Prostate gland (tissue), 2 donors: ENCODE results near the gene ZSCAN31. TPM values are rescaled to one million over a fixed set of nuclear protein-coding genes. Genes with fewer than 3 reads are reported as not detected.

Experiments used
- DNase-seq: peaks from one replicate; pipeline ENCODE4 v3.0.0-alpha.2; 2019; ENCODE audit warnings: low spot score
- H3K27ac ChIP-seq, 2 donors: fragments of 200-600 bp; sonication (generic); 2 replicates each; pipeline ENCODE4 v1.5.1; 2017 to 2019
- H3K27me3 ChIP-seq: fragments of 200-600 bp; sonication (generic); replicated peaks from 2 replicates; pipeline ENCODE4 v1.5.1; 2019; ENCODE audit not compliant: insufficient read depth
- H3K36me3 ChIP-seq, 2 donors: fragments of 200-600 bp; sonication (generic); 1 replicate in 1 of 2; 2 replicates in 1 of 2; pipeline versions ENCODE4 v1.5.1 to v1.8.1; 2017 to 2019
- H3K4me1 ChIP-seq: fragments of 200-600 bp; sonication (generic); replicated peaks from 2 replicates; pipeline ENCODE4 v1.5.1; 2019
- H3K4me3 ChIP-seq, 2 donors: fragments of 200-600 bp; sonication (generic); 2 replicates each; pipeline ENCODE4 v1.5.1; 2017 to 2019
- H3K9me3 ChIP-seq: fragments of 200-600 bp; sonication (generic); 2 replicates; pipeline ENCODE4 v1.5.1; 2017
- CTCF ChIP-seq, 4 experiments: fragments of 200-600 bp in 2 of 4; fragments of 450-650 bp in 2 of 4; sonication (generic) in 2 of 4; IDR thresholded peaks; 1 replicate in 3 of 4; 2 replicates in 1 of 4; pipeline ENCODE4 v1.5.1; 2016 to 2019; ENCODE audit warnings: antibody characterized with exemption in 4 of 4, mild to moderate bottlenecking in 2 of 4, moderate library complexity in 2 of 4
- POLR2A ChIP-seq: fragments of 450-650 bp; IDR thresholded peaks from one replicate; pipeline ENCODE4 v1.6.1; 2016; ENCODE audit warnings: antibody characterized with exemption, mild to moderate bottlenecking
- POLR2AphosphoS5 ChIP-seq: sonication (generic); formaldehyde crosslinking; IDR thresholded peaks from one replicate; pipeline ENCODE4 v1.6.1; 2017; ENCODE audit warnings: antibody characterized with exemption
- intact Hi-C: fragments of 100-400 bp; cut with DNase I; formaldehyde crosslinking; loops from one replicate; pipeline ENCODE4 v1.14.2; 2022
- small RNA-seq, 2 donors: library from RNA; depleted of rRNA; stranded (forward); fragments of <200 nt; gene quantifications; one replicate each; pipeline ENCODE3, GENCODE V24; 2016
- total RNA-seq, 2 donors: library from RNA; depleted of rRNA; stranded (reverse); fragments of >200 nt; gene quantifications; one replicate each; pipeline ENCODE4 v1.1.0, GENCODE V29; 2016

Gene ZSCAN31
- total RNA-seq, 2 donors from 2014 or later: 13.7 to 21.7 TPM

GRCh38 chr6:28274888-28275287 is 61.1 kb downstream of the ZSCAN31 start:
- TF ChIP-seq CTCF (IDR thresholded peaks at IDR 0.05) (no peak), POLR2A (no peak), POLR2AphosphoS5 (no peak)
- no peak for DNase-seq
- H3K9me3 ChIP-seq: no peaks in the 10 kb centered on the region
- H3K27me3 ChIP-seq: no peaks in the 10 kb centered on the region
- no peak overlapping the region for H3K27ac ChIP-seq
- H3K4me1 ChIP-seq: no peaks in the 10 kb centered on the region
- H3K4me3 ChIP-seq: no peak overlapping the region
- peaks cover 0 to 11% of the 10 kb centered on the region in 2 donors for H3K36me3 ChIP-seq
- intact Hi-C loops: no loop called here

Small RNA genes lying within 50 kb of the gene (small RNA-seq; reads per million reads assigned to genes)
- gene AL021997.1: 0 reads per million in 2 donors
- gene AL021997.2: 0 reads per million in 2 donors

Other genes with a start within 250 kb of the ZSCAN31 start
- 1 to 10 TPM; 5.3 TPM for gene ZSCAN16, start 211.5 kb downstream of the ZSCAN31 start, total RNA-seq
- gene ZKSCAN8, start 194.3 kb downstream of the ZSCAN31 start, total RNA-seq: 10 to 100 TPM; 20.5 to 39.4 TPM
- 10 to 100 TPM; 16.7 to 17.3 TPM for gene ZSCAN9, start 110.9 kb downstream of the ZSCAN31 start, total RNA-seq
- gene ZKSCAN4, start 83.9 kb downstream of the ZSCAN31 start, total RNA-seq: 1 to 10 TPM; 2.7 to 5.8 TPM
- 1 to 10 TPM in 1 of 2 donors, under 1 TPM in 1; 0.14 to 3.9 TPM for gene NKAPL, start 76.9 kb downstream of the ZSCAN31 start, total RNA-seq
- gene ZSCAN26, start 69.0 kb downstream of the ZSCAN31 start, total RNA-seq: 10 to 100 TPM; 25.0 to 30.7 TPM
- 1 to 10 TPM; 4.2 to 4.6 TPM for gene PGBD1, start 54.6 kb downstream of the ZSCAN31 start, total RNA-seq
- gene ZKSCAN3, start 13.8 kb upstream of the ZSCAN31 start, total RNA-seq: 1 to 10 TPM; 5.9 to 6.5 TPM
- 10 to 100 TPM in 1 of 2 donors, 1 to 10 TPM in 1; 5.9 to 10.2 TPM for gene ZSCAN12, start 63.6 kb upstream of the ZSCAN31 start, total RNA-seq
- gene ZSCAN23, start 107.3 kb upstream of the ZSCAN31 start, total RNA-seq: 1 to 10 TPM; 5.3 to 5.7 TPM
- gene GPX6, start 179.6 kb upstream of the ZSCAN31 start, total RNA-seq: under 1 TPM in 1 of 2 donors, not detected in 1; 0.40 TPM
- gene GPX5, start 189.7 kb upstream of the ZSCAN31 start, total RNA-seq: not detected